Esophagus muscularis mucosa (tissue), 4 donors: ENCODE results near the gene ID3. TPM values are rescaled to one million over a fixed set of nuclear protein-coding genes. Genes with fewer than 3 reads are reported as not detected.
A peak's percentile ranks its signal among the peaks of the same experiment; 100 is the strongest.

Experiments used
- DNase-seq: peaks from one replicate; pipeline ENCODE4 v3.0.0-alpha.2; 2017; ENCODE audit errors: extremely low spot score
- H3K27ac ChIP-seq, 4 donors: fragments of 200-600 bp; sonication (generic); replicated peaks in 1 of 4; 1 replicate in 3 of 4; 2 replicates in 1 of 4; pipeline ENCODE4 v1.5.1; 2016 to 2019; ENCODE audit warnings: mild to moderate bottlenecking in 1 of 4
- H3K27me3 ChIP-seq, 4 donors: fragments of 200-600 bp; sonication (generic); one replicate each; pipeline versions ENCODE4 v1.5.1 to v1.6.0; 2016 to 2019
- H3K36me3 ChIP-seq, 4 donors: fragments of 200-600 bp; sonication (generic); one replicate each; pipeline ENCODE4 v1.5.1; 2016 to 2019
- H3K4me1 ChIP-seq, 4 donors: fragments of 200-600 bp; sonication (generic); one replicate each; pipeline ENCODE4 v1.5.1; 2016 to 2019
- H3K4me3 ChIP-seq, 4 donors: fragments of 200-600 bp; sonication (generic); 1 replicate in 2 of 4; 2 replicates in 2 of 4; pipeline ENCODE4 v1.5.1; 2016 to 2019; ENCODE audit warnings: mild to moderate bottlenecking in 4 of 4, moderate library complexity in 1 of 4
- H3K9me3 ChIP-seq, 4 donors: fragments of 200-600 bp; sonication (generic); 1 replicate in 3 of 4; 2 replicates in 1 of 4; pipeline ENCODE4 v1.5.1; 2016 to 2019
- CTCF ChIP-seq, 3 experiments: fragments of 200-600 bp in 2 of 3; fragments of 450-650 bp in 1 of 3; sonication (generic) in 2 of 3; IDR thresholded peaks; one replicate each; pipeline ENCODE4 v1.5.1; 2017 to 2019; ENCODE audit warnings: antibody characterized with exemption in 3 of 3, mild to moderate bottlenecking in 2 of 3, moderate library complexity in 1 of 3
- EP300 ChIP-seq: sonication (generic); formaldehyde crosslinking; IDR thresholded peaks from one replicate; pipeline ENCODE4 v1.6.1; 2017; ENCODE audit warnings: antibody characterized with exemption
- POLR2A ChIP-seq: fragments of 450-650 bp; IDR thresholded peaks from one replicate; pipeline ENCODE4 v1.6.1; 2017; ENCODE audit warnings: antibody characterized with exemption, moderate library complexity, mild to moderate bottlenecking, low read depth
- POLR2AphosphoS5 ChIP-seq, 2 donors: sonication (generic); formaldehyde crosslinking; IDR thresholded peaks; one replicate each; pipeline ENCODE4 v1.6.1; 2017; ENCODE audit warnings: antibody characterized with exemption in 2 of 2
- WGBS: methylation state at CpG from one replicate; pipeline ENCODE4 v1.1.5; 2018; 5-methylcytosine and 5-hydroxymethylcytosine counted together
- intact Hi-C: fragments of 100-400 bp; cut with DNase I; formaldehyde crosslinking; loops from one replicate; pipeline ENCODE4 v1.15.1; 2023
- total RNA-seq, 4 donors: library from RNA; depleted of rRNA; stranded (reverse); fragments of >200 nt; gene quantifications; one replicate each; pipeline versions ENCODE4 v1.1.0 to v1.2.1, GENCODE V29; 2016

The ID3 gene
- total RNA-seq, 4 donors from 2014 or later = 75.2 to 352 (median 274) TPM

GRCh38 chr1:23575226-23575810 lies 16.0 kb upstream of the ID3 start:
- peaks cover 0 to 3% (median 0%) of the 10 kb centered on the region in 4 donors for H3K27me3 ChIP-seq
- WGBS = 71% methylated on average over 5 of the region's 5 CpGs
- H3K4me3 ChIP-seq = no peak overlapping the region
- peak overlapping the region; percentile 80 to 88 (median 84) for H3K27ac ChIP-seq
- H3K9me3 ChIP-seq = no peaks in the 10 kb centered on the region
- intact Hi-C loops = no loop called here
- TF ChIP-seq POLR2A = no peak
- TF ChIP-seq EP300 = no peak
- TF ChIP-seq CTCF (IDR thresholded peaks at IDR 0.05) = no peak
- no peak for TF ChIP-seq POLR2AphosphoS5 (IDR thresholded peaks at IDR 0.05)
- H3K36me3 ChIP-seq = no peaks in the 10 kb centered on the region
- peaks cover 35 to 42% (median 37%) of the 10 kb centered on the region in 4 donors for H3K4me1 ChIP-seq
- no peak for DNase-seq

- TF ChIP-seq POLR2AphosphoS5 (IDR thresholded peaks at IDR 0.05) (no peak), CTCF (IDR thresholded peaks at IDR 0.05) (no peak), POLR2A (no peak), EP300 (no peak)
- no peak overlapping the region for H3K4me3 ChIP-seq
- 92% methylated on average over 2 of the region's 2 CpGs for WGBS
- DNase-seq = no peak
- peaks cover 0 to 3% (median 0%) of the 10 kb centered on the region in 4 donors for H3K27me3 ChIP-seq
- no peaks in the 10 kb centered on the region for H3K9me3 ChIP-seq
- no peaks in the 10 kb centered on the region for H3K36me3 ChIP-seq
- peaks cover 36 to 45% (median 38%) of the 10 kb centered on the region in 4 donors for H3K4me1 ChIP-seq
- H3K27ac ChIP-seq = peak overlapping the region in 1 of 4 donors; percentile 55
- intact Hi-C loops = no loop called here
Measured at GRCh38 chr1:23574265-23574754, 15.0 kb upstream of the ID3 start.

- intact Hi-C loops = no loop called here
- Histone ChIP-seq H3K4me3 (no peak overlapping the region), H3K36me3 (no peaks in the 10 kb centered on the region), H3K4me1 (peaks cover 40 to 47% (median 42%) of the 10 kb centered on the region in 4 donors), H3K27me3 (peaks cover 0 to 3% (median 0%) of the 10 kb centered on the region in 4 donors), H3K27ac (no peak overlapping the region), H3K9me3 (no peaks in the 10 kb centered on the region)
- no peak for TF ChIP-seq EP300
- TF ChIP-seq POLR2A = no peak
- no peak for TF ChIP-seq CTCF (IDR thresholded peaks at IDR 0.05)
- TF ChIP-seq POLR2AphosphoS5 (IDR thresholded peaks at IDR 0.05) = no peak
- no peak for DNase-seq
- 70% methylated on average over 4 of the region's 4 CpGs for WGBS
Measured at GRCh38 chr1:23573574-23574182, 14.4 kb upstream of the ID3 start.

GRCh38 chr1:23571465-23571864 lies 12.2 kb upstream of the ID3 start:
- H3K36me3 ChIP-seq = no peaks in the 10 kb centered on the region
- H3K4me1 ChIP-seq = peaks cover 22 to 44% (median 34%) of the 10 kb centered on the region in 4 donors
- DNase-seq = no peak
- H3K9me3 ChIP-seq = no peaks in the 10 kb centered on the region
- TF ChIP-seq POLR2AphosphoS5 (IDR thresholded peaks at IDR 0.05) (no peak), CTCF (IDR thresholded peaks at IDR 0.05) (no peak), POLR2A (no peak), EP300 (no peak)
- 75% methylated on average over 3 of the region's 3 CpGs for WGBS
- H3K4me3 ChIP-seq = no peak overlapping the region
- H3K27me3 ChIP-seq = no peaks in the 10 kb centered on the region
- intact Hi-C loops = no loop called here
- H3K27ac ChIP-seq = no peak overlapping the region
